H9 (cell line): ENCODE results near the gene ING5. TPM values are rescaled to one million over a fixed set of nuclear protein-coding genes. Genes with fewer than 3 reads are reported as not detected.

ENCODE experiments used
- DNase-seq: peaks from one replicate; pipeline ENCODE4 v3.0.0-alpha.2; 2017
- H2AFZ ChIP-seq: one replicate; pipeline ENCODE4 v1.6.1; 2013; ENCODE audit warnings: mild to moderate bottlenecking, low read length, control low read depth, moderate library complexity
- H2AK5ac ChIP-seq: 2 replicates; pipeline ENCODE4 v1.6.1; 2013; ENCODE audit warnings: low read length, control low read depth, mixed read lengths; ENCODE audit not compliant: insufficient read length
- H2BK120ac ChIP-seq: one replicate; pipeline ENCODE4 v1.6.1; 2013; ENCODE audit warnings: low read depth, mild to moderate bottlenecking, low read length, control low read depth, inconsistent platforms; ENCODE audit not compliant: poor library complexity, severe bottlenecking
- H2BK12ac ChIP-seq: 2 replicates; pipeline ENCODE4 v1.6.1; 2013; ENCODE audit warnings: low read length, control low read depth, mixed read lengths, low read depth; ENCODE audit not compliant: insufficient read length
- H2BK15ac ChIP-seq: 2 replicates; pipeline ENCODE4 v1.6.1; 2013; ENCODE audit warnings: low read depth, low read length, control low read depth
- H2BK20ac ChIP-seq: one replicate; pipeline ENCODE4 v1.6.1; 2013; ENCODE audit warnings: low read depth, mild to moderate bottlenecking, low read length, control low read depth, inconsistent platforms; ENCODE audit not compliant: poor library complexity, severe bottlenecking
- H2BK5ac ChIP-seq: 2 replicates; pipeline ENCODE4 v1.6.1; 2013; ENCODE audit warnings: low read length, control low read depth, mixed read lengths; ENCODE audit not compliant: insufficient read length
- H3K14ac ChIP-seq: 2 replicates; pipeline ENCODE4 v1.6.1; 2013; ENCODE audit warnings: low read length, control low read depth; ENCODE audit not compliant: insufficient read depth
- H3K18ac ChIP-seq: 2 replicates; pipeline ENCODE4 v1.6.1; 2013; ENCODE audit warnings: low read depth, mild to moderate bottlenecking, mixed read lengths, low read length, control low read depth; ENCODE audit not compliant: insufficient read length
- H3K23ac ChIP-seq: 2 replicates; pipeline ENCODE4 v1.6.1; 2013; ENCODE audit warnings: low read length, control low read depth, mixed read lengths, low read depth; ENCODE audit not compliant: insufficient read length
- H3K23me2 ChIP-seq: 2 replicates; pipeline ENCODE4 v1.6.1; 2013; ENCODE audit warnings: low read depth, mild to moderate bottlenecking, mixed read lengths, low read length, control low read depth; ENCODE audit not compliant: insufficient read length, poor library complexity, severe bottlenecking
- H3K27ac ChIP-seq: 2 replicates; pipeline ENCODE4 v1.5.1; 2013; ENCODE audit warnings: low read length, control low read depth, mixed read lengths, low read depth; ENCODE audit not compliant: insufficient read length
- H3K27me3 ChIP-seq: 2 replicates; pipeline ENCODE4 v1.6.1; 2013; ENCODE audit warnings: low read length, control low read depth, inconsistent platforms; ENCODE audit not compliant: insufficient read depth
- H3K4ac ChIP-seq: 2 replicates; pipeline ENCODE4 v1.6.1; 2013; ENCODE audit warnings: low read depth, mild to moderate bottlenecking, control low read depth, inconsistent platforms, low read length, moderate library complexity
- H3K4me1 ChIP-seq: 2 replicates; pipeline ENCODE4 v1.6.1; 2013; ENCODE audit warnings: low read length, control low read depth, inconsistent platforms; ENCODE audit not compliant: insufficient read depth
- H3K4me2 ChIP-seq: 2 replicates; pipeline ENCODE4 v1.6.1; 2013; ENCODE audit warnings: low read length, control low read depth, mixed read lengths; ENCODE audit not compliant: insufficient read length, insufficient read depth
- H3K56ac ChIP-seq: 2 replicates; pipeline ENCODE4 v1.6.1; 2013; ENCODE audit warnings: low read depth, mild to moderate bottlenecking, mixed read lengths, low read length, control low read depth; ENCODE audit not compliant: insufficient read length
- H3K79me1 ChIP-seq: 2 replicates; pipeline ENCODE4 v1.6.1; 2013; ENCODE audit warnings: low read depth, mild to moderate bottlenecking, moderate library complexity, low read length, control low read depth, inconsistent platforms; ENCODE audit not compliant: insufficient read depth, poor library complexity, severe bottlenecking
- H3K79me2 ChIP-seq: 2 replicates; pipeline ENCODE4 v1.6.1; 2013; ENCODE audit warnings: low read length, control low read depth, inconsistent platforms; ENCODE audit not compliant: insufficient read depth
- H3K9ac ChIP-seq: 2 replicates; pipeline ENCODE4 v1.6.1; 2013; ENCODE audit warnings: low read length, control low read depth, mixed read lengths; ENCODE audit not compliant: insufficient read length; ENCODE audit errors: extremely low read depth
- H3K9me3 ChIP-seq: one replicate; pipeline ENCODE4 v1.6.1; 2013; ENCODE audit warnings: low read depth, low read length, inconsistent platforms; ENCODE audit not compliant: control insufficient read depth
- H3T11ph ChIP-seq: one replicate; pipeline ENCODE4 v1.6.1; 2013; ENCODE audit warnings: mild to moderate bottlenecking, low read length, control low read depth, inconsistent platforms
- H4K20me1 ChIP-seq: one replicate; pipeline ENCODE4 v1.6.1; 2013; ENCODE audit not compliant: control insufficient read depth, insufficient read length, insufficient read depth
- H4K5ac ChIP-seq: 2 replicates; pipeline ENCODE4 v1.6.1; 2013; ENCODE audit warnings: low read depth, mild to moderate bottlenecking, mixed read lengths, low read length, control low read depth; ENCODE audit not compliant: insufficient read length
- H4K8ac ChIP-seq: replicated peaks from 2 replicates; pipeline ENCODE4 v1.6.1; 2013; ENCODE audit warnings: low read length, control low read depth, mixed read lengths, low read depth; ENCODE audit not compliant: insufficient read length
- H4K91ac ChIP-seq: 2 replicates; pipeline ENCODE4 v1.6.1; 2013; ENCODE audit warnings: low read depth, mild to moderate bottlenecking, moderate library complexity, mixed read lengths, low read length, control low read depth; ENCODE audit not compliant: insufficient read length
- H3K27ac Mint-ChIP-seq, 3 experiments: 2 replicates in 2 of 3; 3 replicates in 1 of 3; pipeline ENCODE4 v1.8.0; 2020 to 2021; ENCODE audit warnings: mixed read lengths in 3 of 3, mild to moderate bottlenecking in 1 of 3, moderate library complexity in 1 of 3
- H3K27me3 Mint-ChIP-seq: 2 replicates; pipeline ENCODE4 v1.8.0; 2021; ENCODE audit warnings: low read depth, mild to moderate bottlenecking, moderate library complexity, mixed read lengths
- H3K36me3 Mint-ChIP-seq, 3 experiments: 2 replicates in 2 of 3; 3 replicates in 1 of 3; pipeline ENCODE4 v1.8.0; 2020 to 2021; ENCODE audit warnings: low read depth in 3 of 3, mixed read lengths in 3 of 3; ENCODE audit not compliant: insufficient read depth in 1 of 3
- H3K4me1 Mint-ChIP-seq, 2 experiments: 2 replicates each; pipeline ENCODE4 v1.8.0; 2020; ENCODE audit warnings: mixed read lengths in 2 of 2
- H3K4me3 Mint-ChIP-seq, 2 experiments: 2 replicates in 1 of 2; 3 replicates in 1 of 2; pipeline ENCODE4 v1.8.0; 2020 to 2021; ENCODE audit warnings: mild to moderate bottlenecking in 2 of 2, mixed read lengths in 2 of 2, moderate library complexity in 1 of 2
- H3K9me3 Mint-ChIP-seq, 2 experiments: 2 replicates in 1 of 2; 3 replicates in 1 of 2; pipeline ENCODE4 v1.8.0; 2020; ENCODE audit warnings: mild to moderate bottlenecking in 2 of 2, mixed read lengths in 2 of 2, moderate library complexity in 1 of 2
- CTCF ChIP-seq: fragments of 200-600 bp; sonication (generic); conservative IDR thresholded peaks from 3 replicates; pipeline ENCODE4 v1.8.0; 2021; ENCODE audit warnings: antibody characterized with exemption, mild to moderate bottlenecking
- WGBS: extraction: QIAGEN DNeasy Blood & Tissue Kit; methylation state at CpG from one replicate; pipeline ENCODE4 v1.1.7; 2013; ENCODE audit warnings: missing lambda C conversion rate, low lambda C conversion rate, mixed read lengths; ENCODE audit not compliant: insufficient read length; ENCODE audit errors: extremely low coverage; 5-methylcytosine and 5-hydroxymethylcytosine counted together
- total RNA-seq: library from RNA; stranded (reverse); gene quantifications from 2 replicates; pipeline ENCODE4 v1.2.1, GENCODE V29; 2021

The ING5 gene
- total RNA-seq, 1 experiment from 2014 or later = 66.0 TPM

- no peak overlapping the region for H3K4me2 ChIP-seq
- H2BK20ac ChIP-seq = no peak overlapping the region
- no peak overlapping the region for H3K27ac Mint-ChIP-seq
- H3K36me3 Mint-ChIP-seq = peaks cover 10 to 62% (median 59%) of the 10 kb centered on the region in 3 experiments; a peak in 6 of 7 replicates
- no peak overlapping the region for H3K14ac ChIP-seq
- no peak overlapping the region for H2AK5ac ChIP-seq
- no peaks in the 10 kb centered on the region for H3K9me3 Mint-ChIP-seq
- no peaks in the 10 kb centered on the region for H3K27me3 Mint-ChIP-seq
- H4K20me1 ChIP-seq = no peaks in the 10 kb centered on the region
- H3K23ac ChIP-seq = no peak overlapping the region
- H3K79me2 ChIP-seq = no peaks in the 10 kb centered on the region
- no peak overlapping the region for H2BK15ac ChIP-seq
- H3K4ac ChIP-seq = no peak overlapping the region
- no peak overlapping the region for H3T11ph ChIP-seq
- no peak overlapping the region for H3K18ac ChIP-seq
- no peak overlapping the region for H4K5ac ChIP-seq
- H4K8ac ChIP-seq = no peak overlapping the region
- no peaks in the 10 kb centered on the region for H3K9me3 ChIP-seq
- H3K9ac ChIP-seq = no peak overlapping the region
- H3K4me1 ChIP-seq = no peaks in the 10 kb centered on the region
- H3K4me1 Mint-ChIP-seq = peaks cover 2 to 5% of the 10 kb centered on the region in 2 experiments; a peak in 3 of 4 replicates
- no peaks in the 10 kb centered on the region for H3K23me2 ChIP-seq
- no peak overlapping the region for H4K91ac ChIP-seq
- H2AFZ ChIP-seq = no peak overlapping the region
- no peak overlapping the region for H3K56ac ChIP-seq
- no peak overlapping the region for H2BK12ac ChIP-seq
- no peaks in the 10 kb centered on the region; the same call in 1 of the 2 replicates for H3K27me3 ChIP-seq
- no peak overlapping the region for H2BK5ac ChIP-seq
- DNase-seq = no peak
- no peak for TF ChIP-seq CTCF
- H2BK120ac ChIP-seq = no peak overlapping the region
- H3K27ac ChIP-seq = no peak overlapping the region
- WGBS = no CpG with 5 or more reads among the region's 42 CpGs
- no peaks in the 10 kb centered on the region for H3K79me1 ChIP-seq
- H3K4me3 Mint-ChIP-seq = no peak overlapping the region
Observed at GRCh38 chr2:241666627-241667400, 35.0 kb upstream of the ING5 start.
